Bone marrow (tissue), 2 donors: Measurements from ENCODE around the gene KIRREL2.
"Not testable (repeated sequence)": the region's sequence is repeated elsewhere in the genome, so short reads cannot be mapped to it uniquely, and the experiment has no call there.

Experiments
- DNase-seq, 2 donors: peaks; one replicate each; lab custom pipeline; 2025; lab: John Stamatoyannopoulos, UW

KIRREL2 gene

DNA sequence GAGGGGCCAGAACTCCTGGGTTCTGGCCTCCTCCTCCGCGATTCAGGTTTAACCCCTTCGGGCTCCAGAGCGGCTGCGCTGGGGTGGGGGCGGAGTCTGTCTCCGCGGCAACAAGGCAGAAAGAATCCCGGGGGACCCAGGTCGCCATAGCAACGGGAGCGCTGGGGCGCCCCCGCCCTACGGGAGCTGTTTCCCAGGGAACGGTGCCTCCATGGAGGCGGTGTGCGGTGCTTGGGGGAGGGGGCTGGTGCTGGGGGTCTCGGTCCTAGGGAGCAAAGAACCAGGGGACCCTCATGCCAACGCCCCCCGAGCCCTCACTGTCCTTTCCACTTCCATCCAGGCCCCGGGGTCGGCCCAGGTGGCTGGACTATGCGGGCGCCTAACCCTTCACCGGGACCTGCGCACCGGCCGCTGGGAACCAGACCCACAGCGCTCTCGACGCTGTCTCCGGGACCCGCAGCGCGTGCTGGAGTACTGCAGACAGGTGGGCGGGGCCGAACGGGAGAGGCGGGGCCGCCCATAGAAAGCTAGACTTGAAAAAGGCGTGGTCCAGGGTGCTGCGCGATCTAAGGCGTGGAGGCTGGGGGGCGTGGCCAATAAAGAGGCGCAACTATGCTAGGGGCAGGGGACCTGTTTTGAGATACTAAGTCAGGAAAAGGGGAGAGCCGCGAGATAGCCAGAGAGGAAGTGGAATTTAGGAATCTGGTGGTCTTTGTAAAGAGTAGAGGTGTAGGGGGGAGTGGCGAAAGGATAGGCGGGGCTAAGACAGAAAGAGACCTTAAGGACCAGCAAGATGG, 12.8 kb downstream of the KIRREL2 start:
- peak in 1 of 2 donors; percentile 23 for DNase-seq

DNA sequence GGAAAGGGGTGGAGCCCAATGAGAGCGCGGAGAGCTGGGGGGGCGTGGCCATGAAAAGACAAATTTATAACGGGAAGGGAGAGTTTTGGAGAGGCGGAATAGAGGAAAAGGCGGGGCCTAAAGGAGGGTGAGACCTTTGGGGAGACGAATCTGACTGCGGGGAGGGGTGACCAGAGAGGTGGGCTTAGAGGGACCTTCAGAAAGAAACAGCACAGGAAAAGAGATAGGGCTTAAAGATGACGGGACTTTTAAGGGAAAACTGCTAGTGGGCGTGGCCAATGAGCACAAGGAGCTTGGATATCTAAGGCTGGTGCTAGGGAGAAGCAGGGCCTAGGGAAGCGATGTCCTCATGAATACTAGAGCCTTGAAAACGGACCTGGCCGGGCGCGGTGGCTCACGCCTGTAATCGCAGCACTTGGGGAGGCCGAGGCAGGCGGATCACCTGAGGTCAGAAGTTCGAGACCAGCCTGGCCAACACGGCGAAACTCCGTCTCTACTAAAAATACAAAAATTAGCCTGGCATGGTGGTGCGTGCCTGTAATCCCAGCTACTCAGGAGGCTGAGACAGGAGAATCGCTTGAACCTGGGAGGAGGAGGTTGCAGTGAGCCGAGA, 13.5 kb downstream of the KIRREL2 start:
- not testable (repeated sequence) for DNase-seq

DNA sequence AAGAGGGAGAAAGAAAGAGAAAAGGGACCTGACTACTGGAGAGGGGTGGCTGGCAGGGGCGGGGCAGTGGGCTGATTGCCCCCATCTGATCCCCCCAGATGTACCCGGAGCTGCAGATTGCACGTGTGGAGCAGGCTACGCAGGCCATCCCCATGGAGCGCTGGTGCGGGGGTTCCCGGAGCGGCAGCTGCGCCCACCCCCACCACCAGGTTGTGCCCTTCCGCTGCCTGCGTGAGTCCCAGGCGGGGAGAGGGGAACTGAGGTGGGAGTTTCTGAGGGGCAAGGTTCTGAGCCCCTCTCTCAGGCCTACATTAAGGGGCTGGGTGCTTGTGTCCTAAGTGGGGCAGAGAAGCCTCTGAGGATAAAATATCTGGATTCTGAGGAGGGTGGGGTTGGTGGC, 14.1 kb downstream of the KIRREL2 start:
- DNase-seq = no peak

DNA sequence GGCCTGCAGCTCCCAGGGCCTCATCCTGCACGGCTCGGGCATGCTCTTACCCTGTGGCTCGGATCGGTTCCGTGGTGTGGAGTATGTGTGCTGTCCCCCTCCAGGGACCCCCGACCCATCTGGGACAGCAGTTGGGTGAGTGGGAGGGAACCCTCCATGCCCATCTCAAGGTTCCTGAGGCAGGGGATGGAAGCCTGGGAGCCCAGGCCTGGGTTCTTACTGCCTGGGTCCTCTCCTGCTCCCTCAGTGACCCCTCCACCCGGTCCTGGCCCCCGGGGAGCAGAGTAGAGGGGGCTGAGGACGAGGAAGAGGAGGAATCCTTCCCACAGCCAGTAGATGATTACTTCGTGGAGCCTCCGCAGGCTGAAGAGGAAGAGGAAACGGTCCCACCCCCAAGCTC, 14.9 kb downstream of the KIRREL2 start:
- no peak for DNase-seq

DNA sequence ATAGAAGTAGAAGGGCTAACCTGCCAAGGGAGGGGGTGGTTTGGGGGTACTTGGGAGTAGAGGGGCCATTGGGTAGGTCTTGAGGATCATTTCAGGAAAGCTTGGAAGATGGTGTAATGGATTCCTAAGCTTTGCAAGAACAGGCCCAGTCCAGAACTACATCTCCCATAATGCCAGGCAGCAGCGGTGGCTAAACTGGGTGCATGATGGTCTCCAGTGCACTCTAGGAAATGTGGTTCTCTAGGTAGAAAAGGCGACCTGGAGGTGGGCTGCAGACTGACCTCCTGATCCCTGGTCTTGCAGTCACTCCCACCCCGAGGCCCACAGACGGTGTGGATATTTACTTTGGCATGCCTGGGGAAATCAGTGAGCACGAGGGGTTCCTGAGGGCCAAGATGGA, 15.5 kb downstream of the KIRREL2 start:
- DNase-seq = no peak

DNA sequence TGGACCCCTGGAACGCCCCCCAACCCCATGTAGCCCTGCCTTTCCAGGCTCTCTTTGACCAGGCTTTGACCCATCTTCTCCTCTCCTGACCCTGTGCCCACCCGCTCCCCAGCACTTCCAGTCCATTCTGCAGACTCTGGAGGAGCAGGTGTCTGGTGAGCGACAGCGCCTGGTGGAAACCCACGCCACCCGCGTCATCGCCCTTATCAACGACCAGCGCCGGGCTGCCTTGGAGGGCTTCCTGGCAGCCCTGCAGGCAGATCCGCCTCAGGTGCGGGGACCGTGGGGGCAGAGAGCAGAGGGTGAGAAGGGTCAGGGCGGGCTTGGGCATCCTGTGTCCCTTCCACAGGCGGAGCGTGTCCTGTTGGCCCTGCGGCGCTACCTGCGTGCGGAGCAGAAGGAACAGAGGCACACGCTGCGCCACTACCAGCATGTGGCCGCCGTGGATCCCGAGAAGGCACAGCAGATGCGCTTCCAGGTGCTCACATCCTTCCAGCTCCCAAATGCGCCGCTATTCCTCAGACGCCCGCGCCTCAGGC, 17.8 kb downstream of the KIRREL2 start:
- DNase-seq = no peak

DNA sequence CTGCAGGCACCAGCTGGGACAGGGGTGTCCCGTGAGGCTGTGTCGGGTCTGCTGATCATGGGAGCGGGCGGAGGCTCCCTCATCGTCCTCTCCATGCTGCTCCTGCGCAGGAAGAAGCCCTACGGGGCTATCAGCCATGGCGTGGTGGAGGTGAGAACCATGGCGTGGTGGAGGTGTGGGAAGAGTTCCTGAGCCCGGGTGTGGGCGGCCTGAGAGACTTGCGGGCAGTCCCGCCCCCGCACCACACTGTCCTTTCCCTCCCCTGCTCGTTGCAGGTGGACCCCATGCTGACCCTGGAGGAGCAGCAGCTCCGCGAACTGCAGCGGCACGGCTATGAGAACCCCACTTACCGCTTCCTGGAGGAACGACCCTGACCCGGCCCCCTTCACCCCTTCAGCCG, 22.4 kb downstream of the KIRREL2 start:
- no peak for DNase-seq

DNA sequence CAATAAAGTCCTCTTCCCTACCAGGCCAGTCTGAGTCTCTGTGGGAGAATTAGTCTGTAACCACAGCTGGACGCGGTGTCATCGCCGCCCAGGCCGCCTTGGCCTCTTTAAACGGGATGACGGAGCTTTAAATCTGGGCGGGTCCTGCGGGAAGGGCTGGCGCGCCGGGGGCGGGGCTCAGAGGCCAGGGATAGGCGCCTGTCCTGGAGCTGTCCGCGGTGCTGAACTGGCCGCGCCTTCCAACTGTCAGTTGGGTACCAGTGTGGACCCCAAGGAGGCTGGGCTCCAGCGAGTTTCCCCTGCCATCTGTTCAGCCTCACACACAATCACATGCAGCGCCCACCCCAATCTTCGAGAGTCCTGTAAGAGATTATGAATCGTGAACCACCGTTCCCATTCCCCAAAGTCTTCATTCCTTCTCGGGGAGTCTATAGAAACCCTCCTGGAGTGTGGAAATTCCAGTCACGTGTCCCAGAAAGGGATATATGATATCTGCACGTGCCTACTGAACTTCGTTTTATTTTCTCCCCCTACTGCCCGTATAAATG, 23.1 kb downstream of the KIRREL2 start:
- peak; percentile 66 to 68 for DNase-seq

DNA sequence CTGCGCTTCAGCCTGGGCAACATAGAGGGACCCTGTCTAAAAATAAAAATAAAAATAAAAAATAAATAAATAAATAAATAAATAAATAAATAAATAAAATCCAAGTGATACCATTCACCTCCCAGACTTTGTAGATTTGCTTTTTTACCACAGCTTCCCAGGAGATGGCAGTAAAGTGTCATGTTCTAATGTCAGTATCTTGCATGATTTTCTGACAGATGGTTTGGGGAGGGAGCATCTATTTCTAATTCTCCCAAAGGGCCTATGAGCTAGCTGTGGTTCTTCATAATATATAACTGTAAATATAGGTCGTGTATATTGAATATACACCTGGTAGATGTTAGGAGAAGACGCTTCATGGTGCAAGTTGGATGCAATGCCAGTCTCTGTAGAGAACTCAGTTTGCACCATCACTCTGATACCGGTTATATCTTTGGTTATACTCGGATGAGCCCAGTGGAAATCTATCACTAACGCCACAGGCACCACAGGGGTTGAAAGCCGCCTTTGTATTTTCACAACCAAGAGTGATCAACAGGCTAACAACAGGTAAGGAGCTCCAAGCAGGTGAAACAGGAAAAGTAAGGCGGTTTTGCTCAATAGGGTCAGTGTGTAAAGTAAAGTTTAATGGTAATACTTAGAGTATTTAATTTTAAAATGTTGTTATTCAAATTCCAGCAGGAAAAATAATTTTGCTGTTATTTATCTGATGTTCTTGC, 25.6 kb downstream of the KIRREL2 start:
- DNase-seq = peak in 1 of 2 donors; percentile 45

DNA sequence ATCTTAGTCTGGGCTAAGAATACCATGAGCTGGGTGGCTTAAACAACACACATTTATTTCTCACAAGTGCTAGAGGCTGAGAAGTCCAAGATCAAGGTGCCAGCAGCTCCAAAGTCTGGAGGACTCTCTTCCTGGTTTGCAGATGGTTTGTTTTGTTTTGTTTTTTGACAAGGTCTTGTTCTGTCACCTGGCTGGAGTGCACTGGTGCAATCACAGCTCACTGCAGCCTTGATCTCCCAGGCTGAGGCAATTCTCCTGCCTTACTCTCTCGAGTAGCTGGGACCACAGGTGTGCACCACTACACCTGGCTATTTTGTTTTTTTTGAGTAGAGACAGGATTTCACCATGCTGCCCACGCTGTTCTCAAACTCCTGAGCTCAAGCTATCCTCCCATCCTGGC, 27.2 kb downstream of the KIRREL2 start:
- no peak for DNase-seq

DNA sequence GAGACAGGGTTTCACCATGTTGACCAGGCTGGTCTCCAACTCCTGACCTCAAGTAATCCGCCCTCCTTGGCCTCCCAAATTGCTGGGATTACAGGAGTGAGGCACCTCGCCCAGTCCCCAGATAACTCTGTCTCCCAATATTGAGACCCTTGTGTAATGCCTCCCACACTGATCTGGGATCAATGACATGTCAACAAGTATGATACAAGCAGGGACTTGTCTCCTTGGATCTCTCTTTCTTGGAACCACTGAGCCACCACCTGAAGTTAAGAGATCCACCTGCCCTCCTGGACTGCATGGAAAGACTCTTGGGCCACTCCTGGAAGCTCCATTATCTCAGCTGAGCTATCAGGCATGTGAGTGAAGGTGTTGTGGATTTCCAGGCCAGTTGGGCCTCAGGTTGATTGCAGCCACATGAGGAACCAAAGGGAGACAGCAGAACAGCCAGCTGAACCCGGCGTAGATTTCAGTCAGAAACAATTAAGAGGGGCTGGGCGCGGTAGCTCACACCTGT, 28.6 kb downstream of the KIRREL2 start:
- DNase-seq = no peak

DNA sequence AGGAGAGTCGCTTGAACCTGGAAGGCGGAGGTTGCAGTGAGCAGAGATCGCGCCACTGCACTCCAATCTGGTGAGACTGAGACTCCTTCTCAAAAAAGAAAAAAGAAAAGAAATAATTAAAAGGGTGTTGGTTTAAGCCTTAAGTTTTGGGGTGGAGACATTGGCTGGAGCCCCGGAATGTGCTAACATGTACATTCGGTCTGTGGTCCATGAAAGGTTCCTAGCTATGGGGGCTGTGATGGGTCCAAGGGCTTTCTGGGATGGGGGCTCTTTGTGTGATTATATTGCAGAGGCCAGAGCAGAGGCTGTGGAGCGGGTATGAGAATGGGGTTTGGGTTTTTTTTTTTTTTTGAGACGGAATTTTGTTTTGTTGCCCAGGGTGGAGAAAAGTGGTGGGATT, 29.2 kb downstream of the KIRREL2 start:
- DNase-seq = no peak

DNA sequence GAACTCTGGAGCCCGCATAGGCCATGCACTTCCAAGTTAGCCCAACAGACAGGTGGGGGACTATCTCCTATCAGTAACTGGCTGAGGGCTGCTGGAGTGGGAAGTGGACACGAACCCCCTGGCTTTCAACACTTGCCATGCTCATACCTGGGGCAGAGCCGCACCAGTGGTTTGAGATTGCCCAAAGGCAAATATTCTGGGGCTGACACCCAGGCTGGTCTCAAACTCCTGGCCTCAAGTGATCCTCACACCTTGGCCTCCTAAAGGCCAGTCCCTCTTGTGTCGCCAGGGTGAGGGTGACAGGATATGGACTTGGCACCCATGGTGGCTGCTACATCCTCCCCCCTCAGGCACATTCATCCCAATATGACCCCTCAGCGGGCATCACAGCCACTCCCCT, 30.5 kb downstream of the KIRREL2 start:
- DNase-seq = no peak

DNA sequence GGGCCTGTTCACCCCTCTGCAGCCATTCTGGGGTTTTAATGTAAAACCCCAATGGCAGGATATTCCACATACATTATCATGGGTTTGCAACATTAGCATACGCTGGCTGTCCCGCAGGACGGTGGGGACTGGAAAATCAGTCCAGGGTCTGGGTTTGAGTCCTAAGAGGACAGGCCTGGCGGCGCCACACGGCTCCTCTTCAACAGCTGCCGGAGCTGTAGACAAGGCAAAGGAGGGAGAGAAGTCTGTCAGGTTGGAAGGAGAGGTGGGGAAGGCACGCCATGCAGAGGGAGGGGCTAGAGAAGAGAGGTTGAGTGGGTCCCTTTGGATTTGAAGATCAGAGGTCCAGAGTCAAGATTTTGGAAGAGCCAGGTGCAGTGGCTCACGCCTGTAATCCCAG, 31.7 kb downstream of the KIRREL2 start:
- no peak for DNase-seq

DNA sequence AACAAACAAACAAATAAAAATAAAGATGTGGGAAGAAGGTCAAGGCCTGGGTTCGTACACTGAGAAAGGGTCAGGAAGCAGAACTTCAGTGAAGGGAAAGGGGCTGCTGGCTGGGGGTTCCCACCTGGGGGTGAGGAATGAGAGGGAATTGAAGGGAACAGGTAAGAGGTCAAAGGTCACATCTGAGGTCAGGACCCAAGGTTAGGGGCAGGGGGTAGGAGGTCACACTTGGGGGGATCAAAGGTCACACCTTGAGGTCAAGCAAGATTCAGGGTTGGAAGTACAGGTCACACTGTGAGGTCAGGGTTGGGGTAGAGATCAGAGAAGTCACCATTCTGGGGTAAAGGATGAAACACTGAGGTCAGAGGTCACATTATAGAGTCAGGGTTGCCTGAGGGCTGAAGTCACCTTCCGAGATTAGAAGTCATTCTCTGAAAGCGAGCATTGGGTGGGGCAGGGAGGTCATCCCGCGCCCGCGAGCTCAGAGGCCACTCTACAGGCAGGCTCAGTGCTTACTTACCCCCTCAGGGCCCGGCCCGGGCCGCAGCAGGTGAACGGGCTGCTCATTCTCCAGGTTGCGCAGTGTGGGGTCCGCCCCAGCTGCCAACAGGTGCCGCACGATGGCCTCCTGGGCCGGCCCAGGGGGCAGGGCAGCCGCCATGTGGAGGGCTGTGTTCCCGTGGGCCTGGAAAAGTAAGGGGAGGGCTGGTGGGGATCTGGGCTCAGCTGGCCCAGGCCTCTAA, 32.8 kb downstream of the KIRREL2 start:
- no peak for DNase-seq

DNA sequence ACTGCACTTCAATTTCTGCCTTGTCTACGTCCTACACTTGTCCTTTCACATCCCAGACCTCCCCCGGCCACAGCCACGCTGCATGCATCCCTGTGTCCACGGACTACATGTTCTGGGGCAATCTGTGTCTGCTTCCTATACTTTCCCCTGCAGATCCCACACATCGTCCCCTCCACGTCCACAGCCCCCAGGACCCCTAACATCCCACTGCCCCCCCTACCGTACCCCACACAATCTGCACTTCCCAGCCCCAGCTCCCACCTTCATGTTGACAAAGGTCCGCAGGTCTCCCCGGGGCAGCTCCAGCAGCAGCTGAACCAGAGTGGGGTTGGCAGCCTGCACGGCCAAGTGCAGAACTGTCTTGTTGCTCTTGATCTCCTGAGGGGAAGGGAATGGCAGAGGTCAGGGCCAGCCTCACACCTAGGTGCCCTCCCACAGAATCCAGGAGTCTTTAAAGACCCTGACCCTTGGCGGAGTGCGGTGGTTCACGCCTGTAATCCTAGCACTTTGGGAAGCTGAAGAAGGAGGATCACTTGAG, 33.5 kb downstream of the KIRREL2 start:
- DNase-seq = no peak

DNA sequence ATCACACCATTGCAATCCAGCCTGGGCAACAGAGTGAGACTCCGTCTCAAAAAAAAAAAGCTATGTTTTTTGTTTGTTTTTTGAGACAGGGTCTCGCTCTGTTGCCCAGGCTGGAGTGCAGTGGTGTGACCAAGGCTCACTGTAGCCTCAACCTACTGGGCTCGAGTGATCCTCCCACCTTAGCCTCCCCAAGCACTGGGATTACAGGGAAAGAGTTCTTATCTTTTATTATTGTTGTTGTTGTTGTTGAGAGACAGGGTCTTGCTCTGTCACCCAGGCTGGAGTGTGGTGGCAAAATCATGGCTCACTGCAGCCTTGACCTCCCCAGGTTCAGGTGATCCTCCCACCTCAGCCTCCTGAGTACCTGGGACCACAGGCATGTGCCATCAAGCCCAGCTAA, 35.1 kb downstream of the KIRREL2 start:
- not testable (repeated sequence) for DNase-seq

DNA sequence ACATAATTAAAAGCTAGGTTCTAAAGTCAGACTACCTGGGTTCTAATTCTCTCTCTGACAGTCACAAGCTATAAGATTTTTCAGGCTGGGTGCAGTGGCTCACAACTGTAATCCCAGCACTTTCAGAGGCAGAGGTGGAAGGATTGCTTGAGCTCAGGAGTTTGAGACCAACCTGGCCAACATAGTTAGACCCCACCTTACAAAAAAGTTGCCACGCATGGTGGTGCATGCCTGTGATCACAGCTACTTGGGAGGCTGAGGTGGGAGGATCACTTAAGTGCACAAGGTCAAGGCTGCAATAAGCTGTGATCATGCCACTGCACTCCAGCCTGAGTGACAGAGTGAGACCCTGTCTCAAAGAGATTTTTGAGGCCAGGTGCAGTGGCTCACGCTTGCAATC, 37.6 kb downstream of the KIRREL2 start:
- DNase-seq = no peak

DNA sequence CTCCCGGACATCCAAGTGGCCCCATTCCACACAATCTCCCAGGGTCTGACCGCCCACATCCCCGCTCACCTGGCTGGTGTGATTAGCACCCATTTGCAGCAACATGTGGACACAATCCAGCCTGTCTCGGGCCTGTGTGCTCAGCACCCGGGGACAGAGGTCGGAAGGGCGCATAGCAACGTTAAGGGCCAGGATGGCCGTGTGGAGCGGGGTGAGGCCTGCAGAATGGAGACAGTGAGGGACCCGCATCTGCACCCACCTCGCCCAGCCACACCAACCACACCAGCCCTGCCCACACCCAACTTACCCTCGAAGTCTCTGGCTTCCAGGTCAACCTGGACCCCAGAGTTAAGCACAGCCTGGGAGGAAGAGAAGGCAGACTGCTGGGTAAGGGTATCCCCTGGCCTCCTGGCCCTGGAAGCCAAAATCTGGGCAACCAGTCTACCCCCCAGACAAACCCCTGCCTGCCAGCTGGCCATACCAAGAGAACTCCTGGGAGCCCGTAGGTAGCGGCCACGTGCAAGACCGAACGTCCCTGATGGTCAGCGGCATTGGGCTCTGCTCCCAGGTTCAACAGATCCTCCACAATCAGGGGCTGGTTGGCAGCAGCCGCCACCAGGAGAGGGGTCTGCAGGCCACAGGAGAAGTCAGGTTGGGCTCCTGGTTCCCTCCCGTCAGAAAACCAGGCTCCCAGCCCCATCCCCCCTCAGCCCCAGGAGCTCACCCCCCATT, 39.4 kb downstream of the KIRREL2 start:
- DNase-seq = no peak

DNA sequence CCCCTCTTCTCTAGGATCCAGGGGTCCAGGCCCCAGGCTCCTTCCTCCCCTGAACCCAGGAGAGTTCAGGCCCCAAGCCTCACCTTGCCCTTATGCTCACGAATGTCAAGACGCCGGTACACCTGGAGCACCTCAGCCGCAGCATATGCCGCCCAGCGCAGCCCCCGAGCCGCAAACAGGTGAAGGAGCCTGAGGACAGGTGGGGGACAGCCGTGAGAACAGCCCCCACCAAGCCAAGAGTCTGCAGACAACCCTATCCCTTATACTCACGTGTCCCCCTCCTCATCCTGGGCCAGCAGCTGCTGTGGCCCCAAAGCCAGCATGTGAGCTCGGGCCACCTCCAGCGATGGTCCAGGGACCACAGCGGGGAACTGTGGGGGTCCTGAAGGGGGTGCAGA, 39.9 kb downstream of the KIRREL2 start:
- DNase-seq = no peak
